Progenitor cell of endocrine pancreas (in vitro differentiated cells): Measurements from ENCODE around the gene TOR1B. TPM values are rescaled to one million over a fixed set of nuclear protein-coding genes. Genes with fewer than 3 reads are reported as not detected.

Experiments used
- DNase-seq: peaks from one replicate; pipeline ENCODE4 v3.0.0; 2021; ENCODE audit warnings: low spot score; ENCODE audit not compliant: unreplicated experiment
- H3K27ac Mint-ChIP-seq: 2 replicates; pipeline ENCODE4 v1.8.0; 2021; ENCODE audit warnings: mild to moderate bottlenecking, moderate library complexity, mixed read lengths
- H3K27me3 Mint-ChIP-seq: 2 replicates; pipeline ENCODE4 v1.8.0; 2021; ENCODE audit warnings: mixed read lengths
- H3K36me3 Mint-ChIP-seq: 2 replicates; pipeline ENCODE4 v1.8.0; 2022; ENCODE audit warnings: mixed read lengths; ENCODE audit not compliant: insufficient read depth
- H3K4me1 Mint-ChIP-seq: 2 replicates; pipeline ENCODE4 v1.8.0; 2021; ENCODE audit warnings: low read depth, mixed read lengths
- H3K4me3 Mint-ChIP-seq: 2 replicates; pipeline ENCODE4 v1.8.0; 2021; ENCODE audit warnings: low read depth, mild to moderate bottlenecking, moderate library complexity, mixed read lengths
- H3K9me3 Mint-ChIP-seq: 2 replicates; pipeline ENCODE4 v1.8.0; 2021; ENCODE audit warnings: low read depth, mixed read lengths
- total RNA-seq: library from RNA; stranded (reverse); gene quantifications from 2 replicates; pipeline ENCODE4 v1.2.1, GENCODE V29; 2021
- TF ChIP-seq, protein P1 (sequence below): fragments of 200-600 bp; sonication (generic); IDR thresholded peaks from one replicate; pipeline ENCODE4 v1.5.0; 2021; ENCODE audit warnings: antibody characterized with exemption, mild to moderate bottlenecking; ENCODE audit not compliant: unreplicated experiment

The TOR1B gene
- total RNA-seq, 1 donor from 2014 or later = 19.8 TPM

DNA sequence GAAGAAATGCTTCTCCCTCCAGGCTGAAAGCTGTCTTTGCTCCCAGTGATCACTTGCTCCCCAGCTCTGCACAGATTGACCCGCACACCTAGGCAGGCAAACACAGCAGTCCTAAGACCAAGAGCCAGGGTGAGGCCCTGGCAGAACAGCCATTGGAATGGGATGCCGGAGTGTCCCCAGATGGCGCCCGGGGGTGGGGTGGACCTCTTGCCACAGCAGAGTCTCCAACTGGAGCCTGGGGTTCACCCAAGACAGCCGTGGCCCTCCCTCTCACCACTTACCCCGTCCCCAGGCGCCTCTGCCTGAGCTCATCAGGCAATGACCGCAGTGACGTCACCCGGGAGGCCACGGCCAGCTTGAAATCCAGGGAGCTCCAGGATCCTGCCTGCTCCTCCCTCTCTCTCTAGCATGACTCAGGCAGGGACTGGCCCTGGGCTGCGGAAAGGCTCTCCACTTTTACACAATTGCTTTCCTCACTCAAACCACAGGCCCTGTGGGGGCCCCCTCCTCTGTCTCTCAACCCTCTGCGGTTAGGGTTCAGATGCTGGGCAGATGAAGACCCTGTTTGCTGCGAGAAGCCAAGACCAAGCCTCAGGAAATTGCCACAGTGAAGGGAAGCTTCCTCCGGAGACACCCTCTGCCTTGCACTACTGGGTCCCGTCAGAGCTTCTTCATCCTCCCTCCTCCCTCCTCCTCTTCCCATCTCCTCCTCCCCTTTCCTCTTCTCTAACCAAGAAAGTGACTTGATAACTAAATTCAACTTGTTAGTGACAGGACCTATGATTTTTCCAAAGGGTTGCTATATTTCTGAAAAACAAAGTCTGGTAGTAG is 25.8 kb upstream of the TOR1B start:
- Mint-ChIP-seq H3K27ac (no peak overlapping the region), H3K4me3 (no peak overlapping the region), H3K9me3 (no peaks in the 10 kb centered on the region), H3K27me3 (peaks cover 7% of the 10 kb centered on the region), H3K36me3 (no peaks in the 10 kb centered on the region), H3K4me1 (no peaks in the 10 kb centered on the region)
- DNase-seq = no peak
- TF ChIP-seq, protein P1, sequence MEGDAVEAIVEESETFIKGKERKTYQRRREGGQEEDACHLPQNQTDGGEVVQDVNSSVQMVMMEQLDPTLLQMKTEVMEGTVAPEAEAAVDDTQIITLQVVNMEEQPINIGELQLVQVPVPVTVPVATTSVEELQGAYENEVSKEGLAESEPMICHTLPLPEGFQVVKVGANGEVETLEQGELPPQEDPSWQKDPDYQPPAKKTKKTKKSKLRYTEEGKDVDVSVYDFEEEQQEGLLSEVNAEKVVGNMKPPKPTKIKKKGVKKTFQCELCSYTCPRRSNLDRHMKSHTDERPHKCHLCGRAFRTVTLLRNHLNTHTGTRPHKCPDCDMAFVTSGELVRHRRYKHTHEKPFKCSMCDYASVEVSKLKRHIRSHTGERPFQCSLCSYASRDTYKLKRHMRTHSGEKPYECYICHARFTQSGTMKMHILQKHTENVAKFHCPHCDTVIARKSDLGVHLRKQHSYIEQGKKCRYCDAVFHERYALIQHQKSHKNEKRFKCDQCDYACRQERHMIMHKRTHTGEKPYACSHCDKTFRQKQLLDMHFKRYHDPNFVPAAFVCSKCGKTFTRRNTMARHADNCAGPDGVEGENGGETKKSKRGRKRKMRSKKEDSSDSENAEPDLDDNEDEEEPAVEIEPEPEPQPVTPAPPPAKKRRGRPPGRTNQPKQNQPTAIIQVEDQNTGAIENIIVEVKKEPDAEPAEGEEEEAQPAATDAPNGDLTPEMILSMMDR = no peak

DNA sequence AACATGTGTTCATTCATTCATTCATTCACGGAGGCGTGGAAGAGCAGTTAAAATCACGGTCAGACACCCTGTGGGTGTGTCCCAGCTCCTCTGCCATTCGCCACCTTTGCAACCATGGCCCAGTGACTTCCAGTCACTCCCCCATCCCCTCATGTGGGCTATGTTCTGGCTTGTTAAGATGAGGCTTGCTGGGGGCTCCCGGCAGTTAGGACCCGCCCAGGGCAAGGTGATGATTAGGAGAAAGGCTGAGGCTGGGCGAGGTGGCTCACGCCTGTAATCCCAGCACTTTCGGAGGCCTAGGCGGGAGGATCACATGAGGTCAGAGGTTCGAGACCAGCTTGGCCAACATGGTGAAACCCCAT is 25.2 kb upstream of the TOR1B start:
- TF ChIP-seq, protein P1 = no peak
- H3K27me3 Mint-ChIP-seq = peaks cover 7% of the 10 kb centered on the region
- DNase-seq = no peak
- no peak overlapping the region for H3K4me3 Mint-ChIP-seq
- no peaks in the 10 kb centered on the region for H3K9me3 Mint-ChIP-seq
- no peaks in the 10 kb centered on the region for H3K36me3 Mint-ChIP-seq
- H3K27ac Mint-ChIP-seq = no peak overlapping the region
- no peaks in the 10 kb centered on the region for H3K4me1 Mint-ChIP-seq

DNA sequence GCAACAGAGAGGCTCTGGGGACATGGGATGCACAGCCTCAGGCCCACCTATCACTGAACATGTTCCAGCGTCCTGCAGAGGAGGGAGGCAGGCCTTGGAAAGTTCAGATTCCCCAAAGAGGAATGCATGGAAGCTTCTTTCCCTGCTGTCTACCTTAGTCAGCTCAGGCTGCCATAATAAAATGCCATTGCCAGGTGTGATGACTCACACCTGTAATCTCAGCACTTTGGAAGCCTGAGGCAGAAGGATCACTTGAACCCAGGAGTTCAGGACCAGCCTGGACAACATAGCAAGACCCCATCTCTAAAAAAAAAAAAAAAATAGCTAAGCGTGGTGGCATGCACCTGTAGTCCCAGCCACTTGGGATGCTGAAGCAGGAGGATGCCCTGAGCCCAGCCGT is 24.5 kb upstream of the TOR1B start:
- DNase-seq = no peak
- H3K36me3 Mint-ChIP-seq = no peaks in the 10 kb centered on the region
- H3K4me1 Mint-ChIP-seq = no peaks in the 10 kb centered on the region
- no peak overlapping the region for H3K4me3 Mint-ChIP-seq
- TF ChIP-seq, protein P1 = no peak
- no peak overlapping the region for H3K27ac Mint-ChIP-seq
- H3K27me3 Mint-ChIP-seq = peaks cover 7% of the 10 kb centered on the region
- no peaks in the 10 kb centered on the region for H3K9me3 Mint-ChIP-seq

DNA sequence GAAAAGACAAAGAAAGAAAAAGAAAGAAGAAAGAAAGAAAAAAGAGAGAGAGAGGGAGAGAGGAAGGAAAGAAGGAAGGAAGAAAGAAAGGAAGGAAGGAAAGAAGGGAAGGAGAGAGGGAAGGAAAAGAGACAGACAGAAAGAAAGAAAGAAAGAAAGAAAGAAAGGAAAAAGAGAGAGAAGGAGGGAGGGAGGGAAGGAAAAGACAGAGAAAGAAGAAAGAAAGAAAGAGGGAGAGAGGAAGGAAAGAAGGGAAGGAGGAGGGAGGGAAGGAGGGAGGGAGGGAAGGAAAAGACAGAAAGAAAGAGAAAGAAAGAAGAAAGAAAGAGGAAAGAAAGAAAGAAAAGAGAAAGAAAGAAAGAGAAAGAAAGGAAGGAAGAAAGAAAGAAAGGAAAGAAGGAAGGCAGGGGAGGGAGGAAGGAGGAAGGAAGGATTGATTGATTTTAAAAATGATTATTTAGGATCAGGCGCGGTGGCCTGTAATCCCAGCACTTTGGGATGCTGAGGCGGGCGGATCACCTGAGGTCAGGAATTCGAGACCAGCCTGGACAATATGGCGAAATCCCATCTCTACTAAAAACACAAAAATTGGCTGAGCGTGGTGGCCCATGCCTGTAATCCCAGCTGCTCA is 23.3 kb upstream of the TOR1B start:
- no peak overlapping the region for H3K27ac Mint-ChIP-seq
- H3K4me3 Mint-ChIP-seq = no peak overlapping the region
- H3K27me3 Mint-ChIP-seq = peaks cover 7% of the 10 kb centered on the region
- TF ChIP-seq, protein P1 = no peak
- no peaks in the 10 kb centered on the region for H3K36me3 Mint-ChIP-seq
- H3K9me3 Mint-ChIP-seq = no peaks in the 10 kb centered on the region
- no peak for DNase-seq
- H3K4me1 Mint-ChIP-seq = no peaks in the 10 kb centered on the region

DNA sequence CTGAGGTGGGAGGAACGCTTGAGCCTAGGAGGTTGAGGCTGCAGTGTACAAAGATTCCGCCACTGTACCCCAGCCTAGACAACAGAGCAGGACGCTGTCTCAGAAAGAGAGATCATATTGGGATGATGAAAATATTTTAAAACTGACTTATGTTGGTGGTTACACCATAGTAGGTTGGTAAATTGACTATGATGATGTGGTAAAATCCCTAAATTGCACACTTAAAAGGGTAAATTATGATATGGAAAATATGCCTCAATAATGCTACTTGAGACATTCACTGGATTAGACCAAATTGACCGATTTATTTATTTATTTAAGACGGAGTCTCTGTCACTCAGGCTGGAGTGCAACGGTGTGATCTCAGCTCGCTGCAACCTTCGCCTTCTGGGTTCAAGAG is 21.9 kb upstream of the TOR1B start:
- H3K27ac Mint-ChIP-seq = no peak overlapping the region
- TF ChIP-seq, protein P1 = no peak

More for the DNA sequence above, 21.9 kb upstream of the TOR1B start:
- no peaks in the 10 kb centered on the region for H3K9me3 Mint-ChIP-seq
- H3K4me3 Mint-ChIP-seq = no peak overlapping the region
- no peak for DNase-seq
- H3K4me1 Mint-ChIP-seq = no peaks in the 10 kb centered on the region
- H3K27me3 Mint-ChIP-seq = peaks cover 16% of the 10 kb centered on the region
- H3K36me3 Mint-ChIP-seq = no peaks in the 10 kb centered on the region
